ENCODE data around the gene PWWP2B.

Gene PWWP2B

GRCh38 chr10:132394936-132395703, 1.9 kb upstream of the PWWP2B start:
- DNase-seq: no peak

GRCh38 chr10:132395704-132396493, 1.1 kb upstream of the PWWP2B start:
- DNase-seq: peak; percentile 55

GRCh38 chr10:132396494-132397035, 435 bp upstream of the PWWP2B start:
- peak; percentile 88 for DNase-seq

- peak; percentile 82 for DNase-seq
Measured at GRCh38 chr10:132397671-132398565, 918 bp downstream of the PWWP2B start.

GRCh38 chr10:132398566-132398991, 1.6 kb downstream of the PWWP2B start:
- no peak for DNase-seq

GRCh38 chr10:132399117-132400035, 2.4 kb downstream of the PWWP2B start:
- DNase-seq: no peak

GRCh38 chr10:132400041-132400546, 3.1 kb downstream of the PWWP2B start:
- no peak for DNase-seq

GRCh38 chr10:132400547-132401151, 3.6 kb downstream of the PWWP2B start:
- no peak for DNase-seq

- DNase-seq: no peak
Measured at GRCh38 chr10:132401401-132402118, 4.6 kb downstream of the PWWP2B start.

GRCh38 chr10:132402781-132403241, 5.8 kb downstream of the PWWP2B start:
- no peak for DNase-seq

- DNase-seq: no peak
Measured at GRCh38 chr10:132403511-132404168, 6.6 kb downstream of the PWWP2B start.

GRCh38 chr10:132404169-132404880, 7.3 kb downstream of the PWWP2B start:
- no peak for DNase-seq

- DNase-seq: no peak
Measured at GRCh38 chr10:132404911-132405462, 8.0 kb downstream of the PWWP2B start.

- no peak for DNase-seq
Measured at GRCh38 chr10:132405463-132405991, 8.5 kb downstream of the PWWP2B start.

GRCh38 chr10:132406181-132406580, 9.2 kb downstream of the PWWP2B start:
- DNase-seq: peak; percentile 23

GRCh38 chr10:132406750-132407149, 9.8 kb downstream of the PWWP2B start:
- DNase-seq: no peak

- peak; percentile 95 for DNase-seq
Measured at GRCh38 chr10:132407243-132407746, 10.3 kb downstream of the PWWP2B start.

GRCh38 chr10:132407846-132408278, 10.9 kb downstream of the PWWP2B start:
- peak; percentile 96 for DNase-seq

All from DMS53 (cell line).